UCSD-AML1 (cell line): ENCODE measurements around the gene N4BP2.
"Not testable (repeated sequence)": the region's sequence is repeated elsewhere in the genome, so short reads cannot be mapped to it uniquely, and the experiment has no call there.

Experiments used
- DNase-seq: peaks from one replicate; lab custom pipeline; 2025; ENCODE audit not compliant: unreplicated experiment; lab: John Stamatoyannopoulos, UW

Gene N4BP2

DNA sequence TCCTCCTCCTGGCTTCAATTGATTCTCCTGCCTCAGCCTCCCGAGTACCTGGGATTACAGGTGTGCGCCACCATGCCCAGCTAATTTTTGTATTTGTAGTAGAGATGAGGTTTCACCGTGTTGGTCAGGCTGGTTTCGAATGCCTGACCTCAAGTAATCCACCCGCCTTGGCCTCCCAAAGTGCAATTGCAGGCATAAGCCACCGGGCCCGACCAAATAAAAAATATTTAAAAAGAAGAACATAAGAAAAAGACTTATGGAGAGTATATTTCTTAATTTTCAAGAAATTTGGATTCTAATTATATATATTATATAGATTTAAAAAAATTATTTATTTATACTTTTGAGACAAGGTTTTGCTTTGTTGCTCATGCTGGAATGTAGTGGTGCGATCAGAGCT, 29.8 kb downstream of the N4BP2 start:
- no peak for DNase-seq

GRCh38 chr4:40087799-40088366, 31.2 kb downstream of the N4BP2 start:
- DNase-seq, result no peak

GRCh38 chr4:40093400-40093799, 36.8 kb downstream of the N4BP2 start:
- DNase-seq, result not testable (repeated sequence)

- no peak for DNase-seq
These were observed 42.4 kb downstream of the N4BP2 start for GRCh38 chr4:40099010-40099409.

- DNase-seq, result not testable (repeated sequence)
These were observed 50.5 kb downstream of the N4BP2 start for GRCh38 chr4:40107150-40107549.

DNA sequence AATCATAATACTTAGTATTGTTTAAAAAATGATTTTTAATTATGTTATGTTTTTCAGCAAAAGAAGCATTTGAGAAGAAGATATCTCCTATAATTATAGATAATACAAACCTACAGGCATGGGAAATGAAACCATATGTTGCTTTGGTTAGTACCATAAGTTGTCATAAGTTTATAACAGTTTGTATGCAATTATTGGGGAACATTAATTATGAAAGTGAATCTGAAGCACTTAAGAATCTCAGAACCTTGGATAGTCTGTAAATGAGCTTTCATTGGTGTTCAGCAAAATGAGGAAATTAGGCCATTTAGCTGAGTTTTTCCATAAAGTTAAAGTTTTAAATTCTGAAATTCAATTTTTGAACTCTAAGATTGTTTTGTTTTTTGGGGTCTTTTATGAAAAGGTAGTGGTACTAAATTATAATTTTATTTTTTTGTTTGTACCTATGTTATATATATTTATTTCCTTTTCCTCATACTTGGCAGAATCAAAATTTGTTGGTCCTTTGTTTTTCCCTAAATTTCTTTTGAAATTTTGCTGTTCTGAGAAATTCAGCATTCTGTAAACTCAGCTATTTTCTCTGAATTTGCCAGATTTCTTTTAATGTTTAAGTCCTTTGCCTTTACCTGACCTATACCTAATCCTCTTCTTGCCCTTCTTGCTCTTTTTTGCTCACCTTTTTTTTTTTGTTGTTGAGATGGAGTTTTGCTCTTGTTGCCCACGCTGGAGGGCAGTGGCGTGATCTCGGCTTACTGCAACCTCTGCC, 55.6 kb downstream of the N4BP2 start:
- no peak for DNase-seq

DNA sequence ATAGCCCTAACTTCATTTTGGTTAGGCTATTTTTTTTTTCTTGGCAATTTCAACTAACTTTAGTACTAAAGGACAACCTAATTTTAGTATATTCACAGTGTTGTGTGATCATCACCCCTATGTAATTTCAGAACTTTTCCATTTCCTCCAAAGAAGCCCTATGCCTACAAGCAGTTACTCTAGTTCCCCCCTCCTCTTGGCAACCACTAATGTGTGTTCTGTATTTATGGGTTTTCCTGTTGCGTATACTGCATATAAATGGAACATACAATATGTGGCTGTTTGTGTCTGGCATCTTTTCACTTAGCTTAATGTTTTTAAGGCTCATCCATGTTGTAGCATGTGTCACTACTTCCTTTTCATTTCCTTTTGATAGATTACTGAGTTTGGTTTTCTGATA, 57.6 kb downstream of the N4BP2 start:
- no peak for DNase-seq

- no peak for DNase-seq
These were observed 62.2 kb downstream of the N4BP2 start for GRCh38 chr4:40118861-40119260.

GRCh38 chr4:40119344-40119743, 62.7 kb downstream of the N4BP2 start:
- DNase-seq, result no peak

- peak; percentile 25 for DNase-seq
These were observed 64.9 kb downstream of the N4BP2 start for GRCh38 chr4:40121515-40121914.

GRCh38 chr4:40122941-40123340, 66.3 kb downstream of the N4BP2 start:
- DNase-seq, result no peak

- DNase-seq, result no peak
These were observed 68.0 kb downstream of the N4BP2 start for GRCh38 chr4:40124690-40125089.

GRCh38 chr4:40130401-40131036, 73.9 kb downstream of the N4BP2 start:
- DNase-seq, result no peak

GRCh38 chr4:40132816-40133215, 76.2 kb downstream of the N4BP2 start:
- no peak for DNase-seq

GRCh38 chr4:40134206-40134917, 77.7 kb downstream of the N4BP2 start:
- DNase-seq, result no peak

DNA sequence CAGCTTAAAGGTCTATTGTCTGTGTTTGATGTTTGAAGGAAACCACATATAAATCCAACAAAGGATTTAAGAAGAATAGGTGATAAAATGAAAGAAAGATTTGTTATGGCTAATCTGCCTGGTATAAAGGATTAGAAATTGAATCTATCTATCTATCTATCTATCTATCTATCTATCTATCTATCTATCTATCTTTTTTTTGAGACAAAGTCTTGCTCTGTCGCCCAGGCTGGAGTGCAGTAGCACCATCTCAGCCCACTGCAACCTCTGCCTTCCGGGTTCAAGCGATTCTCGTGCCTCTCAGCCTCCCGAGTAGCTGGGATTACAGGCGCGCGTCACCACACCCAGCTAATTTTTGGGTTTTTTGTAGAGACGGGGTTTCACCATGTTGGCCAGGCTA, 79.6 kb downstream of the N4BP2 start:
- not testable (repeated sequence) for DNase-seq

GRCh38 chr4:40140196-40140595, 83.5 kb downstream of the N4BP2 start:
- no peak for DNase-seq

DNA sequence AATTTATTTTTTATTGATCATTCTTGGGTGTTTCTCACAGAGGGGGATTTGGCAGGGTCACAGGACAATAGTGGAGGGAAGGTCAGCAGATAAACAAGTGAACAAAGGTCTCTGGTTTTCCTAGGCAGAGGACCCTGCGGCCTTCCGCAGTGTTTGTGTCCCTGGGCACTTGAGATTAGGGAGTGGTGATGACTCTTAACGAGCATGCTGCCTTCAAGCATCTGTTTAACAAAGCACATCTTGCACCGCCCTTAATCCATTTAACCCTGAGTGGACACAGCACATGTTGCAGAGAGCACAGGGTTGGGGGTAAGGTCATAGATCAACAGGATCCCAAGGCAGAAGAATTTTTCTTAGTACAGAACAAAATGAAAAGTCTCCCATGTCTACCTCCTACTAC, 83.9 kb downstream of the N4BP2 start:
- DNase-seq, result not testable (repeated sequence)

DNA sequence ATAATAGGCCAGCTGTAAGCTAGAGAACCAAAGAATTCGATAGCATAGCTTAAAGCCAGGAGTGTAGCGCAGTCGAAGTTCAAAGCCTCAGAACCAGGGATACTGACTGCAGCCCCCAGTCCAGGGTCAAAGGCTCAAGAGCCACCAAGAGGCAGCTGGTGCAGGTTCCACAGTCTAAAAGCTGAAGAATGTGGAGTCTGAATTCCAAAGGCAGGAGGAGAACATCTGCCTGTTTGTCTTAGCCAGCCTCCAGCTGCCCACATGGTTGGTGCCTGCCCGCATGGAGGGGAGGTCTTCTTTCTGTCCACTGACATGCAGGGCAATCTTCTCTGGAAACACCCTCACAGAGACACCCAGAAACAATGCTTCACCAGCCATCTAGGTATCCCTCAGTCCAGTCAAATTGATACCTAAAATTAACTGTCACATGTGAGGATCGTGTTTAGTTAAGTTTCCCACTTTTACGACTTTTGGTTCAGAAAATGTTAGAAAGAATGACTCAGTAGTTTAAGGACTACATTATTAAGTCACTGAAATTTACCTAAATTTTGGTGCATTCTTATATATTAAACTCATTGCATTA, 87.4 kb downstream of the N4BP2 start:
- no peak for DNase-seq

DNA sequence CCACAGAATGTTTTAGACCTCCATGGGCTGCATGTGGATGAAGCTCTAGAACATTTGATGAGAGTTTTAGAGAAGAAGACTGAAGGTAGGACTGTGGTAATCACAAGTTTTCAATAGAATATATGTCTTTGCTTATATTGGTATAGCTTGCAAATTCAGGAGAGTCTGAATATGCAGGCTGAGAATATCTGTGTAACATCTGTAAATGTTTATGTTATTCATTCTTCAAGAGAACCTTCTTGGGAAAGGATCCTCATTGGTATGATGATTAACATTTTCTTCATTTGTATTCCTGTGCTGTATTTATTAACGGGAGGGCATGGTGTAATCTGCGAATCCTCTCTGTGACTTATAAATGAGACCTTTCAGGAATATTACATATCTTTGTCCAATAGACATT, 88.1 kb downstream of the N4BP2 start:
- no peak for DNase-seq

- not testable (repeated sequence) for DNase-seq
These were observed 90.8 kb downstream of the N4BP2 start for GRCh38 chr4:40147490-40147889.
